WTC11 (cell line): ENCODE data around the gene RYR2. TPM values are rescaled to one million over a fixed set of nuclear protein-coding genes. Genes with fewer than 3 reads are reported as not detected.

Experiments
- ATAC-seq: fragments of 200-7000 bp; cut with Tn5 transposase; 2 replicates; pipeline ENCODE4 v1.10.0; 2021; ENCODE audit warnings: mild to moderate bottlenecking, moderate library complexity
- CTCF ChIA-PET: fragments of 300-600 bp; sonication (Branson Sonifier 250); formaldehyde crosslinking; loops from one replicate; lab custom pipeline; 2021; ENCODE audit warnings: antibody characterized with exemption; lab: Charles Lee
- POLR2A ChIA-PET: fragments of 350-600 bp; sonication (Branson Sonifier 250); formaldehyde crosslinking; loops from one replicate; lab custom pipeline; 2021; ENCODE audit warnings: antibody characterized with exemption; lab: Charles Lee
- DNase-seq: peaks from one replicate; pipeline ENCODE4 v3.0.0; 2021; ENCODE audit warnings: low spot score
- H3K27ac Mint-ChIP-seq: 2 replicates; pipeline ENCODE4 v1.8.0; 2021; ENCODE audit warnings: mixed read lengths
- H3K27me3 Mint-ChIP-seq: 2 replicates; pipeline ENCODE4 v1.8.0; 2021; ENCODE audit warnings: low read depth, mild to moderate bottlenecking, moderate library complexity, mixed read lengths
- H3K36me3 Mint-ChIP-seq: 2 replicates; pipeline ENCODE4 v1.8.0; 2021; ENCODE audit warnings: mixed read lengths
- H3K4me1 Mint-ChIP-seq: 2 replicates; pipeline ENCODE4 v1.8.0; 2022; ENCODE audit warnings: mixed read lengths
- H3K4me3 Mint-ChIP-seq: 2 replicates; pipeline ENCODE4 v1.8.0; 2021; ENCODE audit warnings: mild to moderate bottlenecking, moderate library complexity, mixed read lengths
- H3K9me3 Mint-ChIP-seq: 2 replicates; pipeline ENCODE4 v1.8.0; 2021; ENCODE audit warnings: mixed read lengths
- ATF1 ChIP-seq: sonication (generic); formaldehyde crosslinking; IDR thresholded peaks from 2 replicates; pipeline ENCODE4 v1.8.1; 2023; ENCODE audit warnings: mild to moderate bottlenecking, moderate library complexity, missing genetic modification reagents
- CBFB ChIP-seq: sonication (generic); formaldehyde crosslinking; IDR thresholded peaks from 2 replicates; pipeline ENCODE4 v1.8.1; 2022; ENCODE audit warnings: mild to moderate bottlenecking, low read depth, missing genetic modification reagents
- ELF4 ChIP-seq: sonication (generic); formaldehyde crosslinking; IDR thresholded peaks from 2 replicates; pipeline ENCODE4 v1.8.1; 2022; ENCODE audit warnings: low read depth, mild to moderate bottlenecking, moderate library complexity, missing genetic modification reagents
- EMX1 ChIP-seq: fragments of 250-450 bp; sonication (Bioruptor Pico); IDR thresholded peaks from 2 replicates; pipeline ENCODE4 v1.8.0; 2021; ENCODE audit warnings: mild to moderate bottlenecking
- GRHL2 ChIP-seq: fragments of 250-450 bp; sonication (Bioruptor Pico); IDR thresholded peaks from 2 replicates; pipeline ENCODE4 v1.8.0; 2022; ENCODE audit warnings: mild to moderate bottlenecking, moderate library complexity; ENCODE audit not compliant: insufficient replicate concordance, severe bottlenecking
- JAZF1 ChIP-seq: fragments of 250-450 bp; sonication (Bioruptor Pico); IDR thresholded peaks from 2 replicates; pipeline ENCODE4 v1.9.0; 2021; ENCODE audit warnings: moderate library complexity, mild to moderate bottlenecking, inconsistent platforms
- JUN ChIP-seq: sonication (generic); formaldehyde crosslinking; IDR thresholded peaks from 2 replicates; pipeline ENCODE4 v1.8.0; 2023; ENCODE audit warnings: mild to moderate bottlenecking, missing genetic modification reagents
- MYBL2 ChIP-seq: sonication (generic); formaldehyde crosslinking; IDR thresholded peaks from 2 replicates; pipeline ENCODE4 v1.8.1; 2023; ENCODE audit warnings: mild to moderate bottlenecking, moderate library complexity, missing genetic modification reagents
- NR3C1 ChIP-seq: sonication (generic); formaldehyde crosslinking; conservative IDR thresholded peaks from 2 replicates; pipeline ENCODE4 v1.8.1; 2023; ENCODE audit warnings: low read depth, mild to moderate bottlenecking, missing genetic modification reagents
- OVOL2 ChIP-seq: fragments of 250-450 bp; sonication (Bioruptor Pico); IDR thresholded peaks from 2 replicates; pipeline ENCODE4 v1.9.0; 2021; ENCODE audit warnings: mild to moderate bottlenecking, borderline replicate concordance
- PRRX2 ChIP-seq: fragments of 250-450 bp; sonication (Bioruptor Pico); IDR thresholded peaks from 2 replicates; pipeline ENCODE4 v1.8.0; 2021; ENCODE audit warnings: mild to moderate bottlenecking
- SOX15 ChIP-seq: fragments of 250-450 bp; sonication (Bioruptor Pico); IDR thresholded peaks from 2 replicates; pipeline ENCODE4 v1.9.0; 2021; ENCODE audit warnings: mild to moderate bottlenecking
- SP1 ChIP-seq: sonication (generic); formaldehyde crosslinking; conservative IDR thresholded peaks from 2 replicates; pipeline ENCODE4 v1.8.1; 2022; ENCODE audit warnings: missing genetic modification reagents
- TEAD4 ChIP-seq: sonication (generic); formaldehyde crosslinking; IDR thresholded peaks from 2 replicates; pipeline ENCODE4 v1.8.0; 2022; ENCODE audit warnings: mild to moderate bottlenecking, missing genetic modification reagents
- ZNF263 ChIP-seq: sonication (generic); formaldehyde crosslinking; IDR thresholded peaks from 2 replicates; pipeline ENCODE4 v1.8.1; 2022; ENCODE audit warnings: low read depth, mild to moderate bottlenecking, moderate library complexity, missing genetic modification reagents
- ZNF317 ChIP-seq: sonication (generic); formaldehyde crosslinking; IDR thresholded peaks from 2 replicates; pipeline ENCODE4 v1.8.1; 2023; ENCODE audit warnings: low read depth, mild to moderate bottlenecking, moderate library complexity, missing genetic modification reagents, borderline replicate concordance
- ZNF671 ChIP-seq: fragments of 250-450 bp; sonication (Bioruptor Pico); IDR thresholded peaks from 2 replicates; pipeline ENCODE4 v1.8.0; 2021; ENCODE audit warnings: mild to moderate bottlenecking
- total RNA-seq: library from RNA; stranded (reverse); gene quantifications from 3 replicates; pipeline ENCODE4 v1.2.3, GENCODE V29; 2021
- TF ChIP-seq, protein P1 (sequence below): sonication (generic); formaldehyde crosslinking; IDR thresholded peaks from 2 replicates; pipeline ENCODE4 v1.8.1; 2022; ENCODE audit warnings: low read depth, mild to moderate bottlenecking, moderate library complexity, missing genetic modification reagents, borderline replicate concordance
- TF ChIP-seq, protein P2 (sequence below): sonication (generic); formaldehyde crosslinking; IDR thresholded peaks from 2 replicates; pipeline ENCODE4 v1.8.0; 2022; ENCODE audit warnings: mild to moderate bottlenecking, missing genetic modification reagents
- TF ChIP-seq, protein P3 (sequence below): sonication (generic); formaldehyde crosslinking; IDR thresholded peaks from 2 replicates; pipeline ENCODE4 v1.8.0; 2023; ENCODE audit warnings: missing genetic modification reagents
- TF ChIP-seq, protein P4 (sequence below): sonication (generic); formaldehyde crosslinking; conservative IDR thresholded peaks from 2 replicates; pipeline ENCODE4 v1.8.1; 2023; ENCODE audit warnings: mild to moderate bottlenecking, low read depth, missing genetic modification reagents, moderate library complexity
- TF ChIP-seq, protein P5 (sequence below): sonication (generic); formaldehyde crosslinking; IDR thresholded peaks from 2 replicates; pipeline ENCODE4 v1.8.1; 2022; ENCODE audit warnings: missing genetic modification reagents, borderline replicate concordance
- TF ChIP-seq, protein P6 (sequence below): sonication (generic); formaldehyde crosslinking; IDR thresholded peaks from 2 replicates; pipeline ENCODE4 v1.8.0; 2022; ENCODE audit warnings: mild to moderate bottlenecking, missing genetic modification reagents
- TF ChIP-seq, protein P7 (sequence below): fragments of 250-450 bp; sonication (Bioruptor Pico); IDR thresholded peaks from 2 replicates; pipeline ENCODE4 v2.1.2; 2022; ENCODE audit warnings: mild to moderate bottlenecking, moderate library complexity
- TF ChIP-seq, protein P8 (sequence below): sonication (generic); formaldehyde crosslinking; IDR thresholded peaks from 2 replicates; pipeline ENCODE4 v1.8.1; 2023; ENCODE audit warnings: mild to moderate bottlenecking, missing genetic modification reagents, moderate library complexity

The RYR2 gene
- total RNA-seq, 1 experiment from 2014 or later: 7.9 TPM

DNA sequence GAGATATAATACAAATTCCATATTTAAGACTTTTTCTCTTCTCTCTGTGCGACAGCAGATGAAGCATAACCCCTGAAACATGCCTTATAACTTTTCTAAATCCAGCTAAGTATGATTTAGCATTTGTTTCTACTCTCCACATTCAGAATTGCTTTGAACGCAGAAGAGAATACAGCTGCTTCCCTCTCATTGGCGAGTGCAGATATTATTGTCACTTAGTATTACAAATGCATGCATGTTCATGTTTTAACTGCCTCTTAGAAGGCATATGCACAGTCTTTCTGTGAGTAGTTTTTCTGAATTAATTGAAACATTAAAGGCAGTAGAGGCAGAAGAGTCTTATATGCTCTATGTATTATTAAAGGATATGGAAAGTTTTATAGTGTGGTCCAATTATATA is 631.6 kb downstream of the RYR2 start (continued):
- no peak for TF ChIP-seq TEAD4 (CRISPR knock-in tag)
- no peak for TF ChIP-seq ZNF263 (CRISPR knock-in tag)
- TF ChIP-seq, protein P1, sequence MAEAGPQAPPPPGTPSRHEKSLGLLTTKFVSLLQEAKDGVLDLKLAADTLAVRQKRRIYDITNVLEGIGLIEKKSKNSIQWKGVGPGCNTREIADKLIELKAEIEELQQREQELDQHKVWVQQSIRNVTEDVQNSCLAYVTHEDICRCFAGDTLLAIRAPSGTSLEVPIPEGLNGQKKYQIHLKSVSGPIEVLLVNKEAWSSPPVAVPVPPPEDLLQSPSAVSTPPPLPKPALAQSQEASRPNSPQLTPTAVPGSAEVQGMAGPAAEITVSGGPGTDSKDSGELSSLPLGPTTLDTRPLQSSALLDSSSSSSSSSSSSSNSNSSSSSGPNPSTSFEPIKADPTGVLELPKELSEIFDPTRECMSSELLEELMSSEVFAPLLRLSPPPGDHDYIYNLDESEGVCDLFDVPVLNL: no peak
- TF ChIP-seq ZNF317: no peak
- no peak for TF ChIP-seq NR3C1 (CRISPR knock-in tag)

DNA sequence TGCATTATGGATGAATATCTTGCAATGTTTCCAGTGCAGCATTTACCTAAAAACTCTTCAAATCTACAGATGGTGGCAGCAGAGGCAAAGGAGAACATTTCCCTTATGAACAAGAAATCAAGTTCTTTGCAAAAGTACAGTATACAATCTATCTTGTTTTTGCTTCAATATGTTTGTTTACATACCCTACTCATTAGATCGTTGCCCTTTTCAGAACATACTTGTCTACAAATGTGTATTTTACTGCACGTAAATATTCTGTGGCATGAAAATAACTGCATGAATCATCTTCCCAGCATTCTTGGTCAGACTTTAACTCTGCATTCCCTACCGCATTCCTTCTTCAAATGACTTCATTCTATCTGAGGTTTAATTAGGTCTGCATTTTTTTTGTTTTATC is 636.0 kb downstream of the RYR2 start:
- Mint-ChIP-seq H3K9me3 (no peaks in the 10 kb centered on the region), H3K4me1 (peaks cover 23% of the 10 kb centered on the region), H3K27me3 (no peaks in the 10 kb centered on the region), H3K36me3 (no peaks in the 10 kb centered on the region), H3K27ac (no peak overlapping the region), H3K4me3 (no peak overlapping the region)
- TF ChIP-seq ELF4 (CRISPR knock-in tag): no peak
- TF ChIP-seq SOX15 (CRISPR knock-in tag): no peak
- TF ChIP-seq, protein P2, sequence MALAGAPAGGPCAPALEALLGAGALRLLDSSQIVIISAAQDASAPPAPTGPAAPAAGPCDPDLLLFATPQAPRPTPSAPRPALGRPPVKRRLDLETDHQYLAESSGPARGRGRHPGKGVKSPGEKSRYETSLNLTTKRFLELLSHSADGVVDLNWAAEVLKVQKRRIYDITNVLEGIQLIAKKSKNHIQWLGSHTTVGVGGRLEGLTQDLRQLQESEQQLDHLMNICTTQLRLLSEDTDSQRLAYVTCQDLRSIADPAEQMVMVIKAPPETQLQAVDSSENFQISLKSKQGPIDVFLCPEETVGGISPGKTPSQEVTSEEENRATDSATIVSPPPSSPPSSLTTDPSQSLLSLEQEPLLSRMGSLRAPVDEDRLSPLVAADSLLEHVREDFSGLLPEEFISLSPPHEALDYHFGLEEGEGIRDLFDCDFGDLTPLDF (CRISPR knock-in tag): no peak
- TF ChIP-seq OVOL2: no peak
- TF ChIP-seq SP1 (CRISPR knock-in tag): no peak
- TF ChIP-seq PRRX2: no peak
- TF ChIP-seq MYBL2 (CRISPR knock-in tag): no peak
- TF ChIP-seq, protein P3, sequence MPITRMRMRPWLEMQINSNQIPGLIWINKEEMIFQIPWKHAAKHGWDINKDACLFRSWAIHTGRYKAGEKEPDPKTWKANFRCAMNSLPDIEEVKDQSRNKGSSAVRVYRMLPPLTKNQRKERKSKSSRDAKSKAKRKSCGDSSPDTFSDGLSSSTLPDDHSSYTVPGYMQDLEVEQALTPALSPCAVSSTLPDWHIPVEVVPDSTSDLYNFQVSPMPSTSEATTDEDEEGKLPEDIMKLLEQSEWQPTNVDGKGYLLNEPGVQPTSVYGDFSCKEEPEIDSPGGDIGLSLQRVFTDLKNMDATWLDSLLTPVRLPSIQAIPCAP: no peak
- TF ChIP-seq, protein P4, sequence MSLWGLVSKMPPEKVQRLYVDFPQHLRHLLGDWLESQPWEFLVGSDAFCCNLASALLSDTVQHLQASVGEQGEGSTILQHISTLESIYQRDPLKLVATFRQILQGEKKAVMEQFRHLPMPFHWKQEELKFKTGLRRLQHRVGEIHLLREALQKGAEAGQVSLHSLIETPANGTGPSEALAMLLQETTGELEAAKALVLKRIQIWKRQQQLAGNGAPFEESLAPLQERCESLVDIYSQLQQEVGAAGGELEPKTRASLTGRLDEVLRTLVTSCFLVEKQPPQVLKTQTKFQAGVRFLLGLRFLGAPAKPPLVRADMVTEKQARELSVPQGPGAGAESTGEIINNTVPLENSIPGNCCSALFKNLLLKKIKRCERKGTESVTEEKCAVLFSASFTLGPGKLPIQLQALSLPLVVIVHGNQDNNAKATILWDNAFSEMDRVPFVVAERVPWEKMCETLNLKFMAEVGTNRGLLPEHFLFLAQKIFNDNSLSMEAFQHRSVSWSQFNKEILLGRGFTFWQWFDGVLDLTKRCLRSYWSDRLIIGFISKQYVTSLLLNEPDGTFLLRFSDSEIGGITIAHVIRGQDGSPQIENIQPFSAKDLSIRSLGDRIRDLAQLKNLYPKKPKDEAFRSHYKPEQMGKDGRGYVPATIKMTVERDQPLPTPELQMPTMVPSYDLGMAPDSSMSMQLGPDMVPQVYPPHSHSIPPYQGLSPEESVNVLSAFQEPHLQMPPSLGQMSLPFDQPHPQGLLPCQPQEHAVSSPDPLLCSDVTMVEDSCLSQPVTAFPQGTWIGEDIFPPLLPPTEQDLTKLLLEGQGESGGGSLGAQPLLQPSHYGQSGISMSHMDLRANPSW (CRISPR knock-in tag): no peak
- TF ChIP-seq EMX1: no peak
- TF ChIP-seq ATF1 (CRISPR knock-in tag): no peak
- no peak for TF ChIP-seq GRHL2 (CRISPR knock-in tag)
- TF ChIP-seq, protein P5, sequence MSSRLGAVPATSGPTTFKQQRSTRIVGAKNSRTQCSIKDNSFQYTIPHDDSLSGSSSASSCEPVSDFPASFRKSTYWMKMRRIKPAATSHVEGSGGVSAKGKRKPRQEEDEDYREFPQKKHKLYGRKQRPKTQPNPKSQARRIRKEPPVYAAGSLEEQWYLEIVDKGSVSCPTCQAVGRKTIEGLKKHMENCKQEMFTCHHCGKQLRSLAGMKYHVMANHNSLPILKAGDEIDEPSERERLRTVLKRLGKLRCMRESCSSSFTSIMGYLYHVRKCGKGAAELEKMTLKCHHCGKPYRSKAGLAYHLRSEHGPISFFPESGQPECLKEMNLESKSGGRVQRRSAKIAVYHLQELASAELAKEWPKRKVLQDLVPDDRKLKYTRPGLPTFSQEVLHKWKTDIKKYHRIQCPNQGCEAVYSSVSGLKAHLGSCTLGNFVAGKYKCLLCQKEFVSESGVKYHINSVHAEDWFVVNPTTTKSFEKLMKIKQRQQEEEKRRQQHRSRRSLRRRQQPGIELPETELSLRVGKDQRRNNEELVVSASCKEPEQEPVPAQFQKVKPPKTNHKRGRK (CRISPR knock-in tag): no peak
- no peak for TF ChIP-seq JAZF1 (CRISPR knock-in tag)
- TF ChIP-seq, protein P6, sequence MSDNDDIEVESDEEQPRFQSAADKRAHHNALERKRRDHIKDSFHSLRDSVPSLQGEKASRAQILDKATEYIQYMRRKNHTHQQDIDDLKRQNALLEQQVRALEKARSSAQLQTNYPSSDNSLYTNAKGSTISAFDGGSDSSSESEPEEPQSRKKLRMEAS (CRISPR knock-in tag): no peak
- TF ChIP-seq JUN (CRISPR knock-in tag): no peak
- TF ChIP-seq, protein P7, sequence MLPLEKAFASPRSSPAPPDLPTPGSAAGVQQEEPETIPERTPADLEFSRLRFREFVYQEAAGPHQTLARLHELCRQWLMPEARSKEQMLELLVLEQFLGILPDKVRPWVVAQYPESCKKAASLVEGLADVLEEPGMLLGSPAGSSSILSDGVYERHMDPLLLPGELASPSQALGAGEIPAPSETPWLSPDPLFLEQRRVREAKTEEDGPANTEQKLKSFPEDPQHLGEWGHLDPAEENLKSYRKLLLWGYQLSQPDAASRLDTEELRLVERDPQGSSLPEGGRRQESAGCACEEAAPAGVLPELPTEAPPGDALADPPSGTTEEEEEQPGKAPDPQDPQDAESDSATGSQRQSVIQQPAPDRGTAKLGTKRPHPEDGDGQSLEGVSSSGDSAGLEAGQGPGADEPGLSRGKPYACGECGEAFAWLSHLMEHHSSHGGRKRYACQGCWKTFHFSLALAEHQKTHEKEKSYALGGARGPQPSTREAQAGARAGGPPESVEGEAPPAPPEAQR: no peak
- TF ChIP-seq, protein P8, sequence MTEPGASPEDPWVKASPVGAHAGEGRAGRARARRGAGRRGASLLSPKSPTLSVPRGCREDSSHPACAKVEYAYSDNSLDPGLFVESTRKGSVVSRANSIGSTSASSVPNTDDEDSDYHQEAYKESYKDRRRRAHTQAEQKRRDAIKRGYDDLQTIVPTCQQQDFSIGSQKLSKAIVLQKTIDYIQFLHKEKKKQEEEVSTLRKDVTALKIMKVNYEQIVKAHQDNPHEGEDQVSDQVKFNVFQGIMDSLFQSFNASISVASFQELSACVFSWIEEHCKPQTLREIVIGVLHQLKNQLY: no peak
- TF ChIP-seq CBFB (CRISPR knock-in tag): no peak
- TF ChIP-seq ZNF671: no peak
- POLR2A ChIA-PET: no interaction called here
- CTCF ChIA-PET: interaction anchor here (1.0 to 1.4 kb wide), 2 partner anchors 8 to 122 kb away, joined by 3 to 6 read pairs; no protein-coding TSS in a partner anchor
- DNase-seq (no peak), ATAC-seq (no peak)
